Activated CD8-positive, alpha-beta memory T cell treated with anti-CD3 and anti-CD28 coated beads for 1 hour (primary cell): ENCODE data around the gene KRT32.
"Not testable (repeated sequence)": the region's sequence is repeated elsewhere in the genome, so short reads cannot be mapped to it uniquely, and the experiment has no call there.

Experiments
- DNase-seq, 2 donors: peaks; one replicate each; pipeline ENCODE4 v3.0.0-alpha.2; 2020; ENCODE audit warnings: low read depth in 1 of 2; ENCODE audit errors: extremely low read depth in 1 of 2

KRT32 gene

GRCh38 chr17:41430376-41430775, 36.8 kb downstream of the KRT32 start:
- DNase-seq = not testable (repeated sequence)

- no peak for DNase-seq
Observed at GRCh38 chr17:41429667-41430066, 37.5 kb downstream of the KRT32 start.

GRCh38 chr17:41428591-41429291, 38.4 kb downstream of the KRT32 start:
- no peak for DNase-seq

GRCh38 chr17:41424111-41424635, 43.0 kb downstream of the KRT32 start, which contains the start of gene KRT37:
Gene KRT37, minus strand, starts transcription at chr17:41424585. Its CDS starts 62 bp downstream, at chr17:41424523.
- DNase-seq = no peak

GRCh38 chr17:41422586-41422985, 44.6 kb downstream of the KRT32 start:
- not testable (repeated sequence) for DNase-seq

- DNase-seq = no peak
Observed at GRCh38 chr17:41421617-41422016, 45.6 kb downstream of the KRT32 start.

- no peak for DNase-seq
Observed at GRCh38 chr17:41421116-41421515, 46.1 kb downstream of the KRT32 start.

GRCh38 chr17:41420134-41420533, 47.1 kb downstream of the KRT32 start:
- DNase-seq = no peak

- DNase-seq = no peak
Observed at GRCh38 chr17:41419716-41420115, 47.5 kb downstream of the KRT32 start.

GRCh38 chr17:41418116-41418860, 48.9 kb downstream of the KRT32 start:
- no peak for DNase-seq

GRCh38 chr17:41417576-41418015, 49.6 kb downstream of the KRT32 start:
- DNase-seq = no peak

- DNase-seq = no peak
Observed at GRCh38 chr17:41417127-41417526, 50.1 kb downstream of the KRT32 start.

- DNase-seq = no peak
Observed at GRCh38 chr17:41416479-41416878, 50.7 kb downstream of the KRT32 start.

GRCh38 chr17:41415833-41416335, 51.3 kb downstream of the KRT32 start:
- DNase-seq = no peak

GRCh38 chr17:41415411-41415810, 51.8 kb downstream of the KRT32 start:
- no peak for DNase-seq

- DNase-seq = no peak
Observed at GRCh38 chr17:41413982-41414381, 53.2 kb downstream of the KRT32 start.

GRCh38 chr17:41413353-41413957, 53.7 kb downstream of the KRT32 start:
- DNase-seq = no peak

- DNase-seq = no peak
Observed at GRCh38 chr17:41411072-41411840, 55.9 kb downstream of the KRT32 start.
